HepG2 (cell line): Measurements from ENCODE around the gene COMMD4. TPM values are rescaled to one million over a fixed set of nuclear protein-coding genes. Genes with fewer than 3 reads are reported as not detected.

Experiments
- GZF1 ChIP-seq: sonication (generic); formaldehyde crosslinking; IDR thresholded peaks from 2 replicates; pipeline ENCODE4 v1.5.1; 2020; ENCODE audit warnings: mild to moderate bottlenecking, missing genetic modification reagents
- RARG ChIP-seq: sonication (generic); formaldehyde crosslinking; IDR thresholded peaks from 2 replicates; pipeline ENCODE4 v1.4.0; 2020; ENCODE audit warnings: low read depth, mild to moderate bottlenecking, missing genetic modification reagents
- SOX5 ChIP-seq: IDR thresholded peaks from 2 replicates; pipeline ENCODE4 v1.6.1; 2016; ENCODE audit warnings: borderline replicate concordance
- TRIM24 ChIP-seq: sonication (generic); formaldehyde crosslinking; IDR thresholded peaks from 2 replicates; pipeline ENCODE4 v1.8.0; 2022; ENCODE audit warnings: mild to moderate bottlenecking, missing genetic modification reagents
- ZFP90 ChIP-seq: sonication (generic); formaldehyde crosslinking; IDR thresholded peaks from 2 replicates; pipeline ENCODE4 v1.8.0; 2022; ENCODE audit warnings: missing genetic modification reagents, mild to moderate bottlenecking, inconsistent platforms, borderline replicate concordance
- ZHX1 ChIP-seq: sonication (generic); formaldehyde crosslinking; IDR thresholded peaks from 2 replicates; pipeline ENCODE4 v1.8.1; 2022; ENCODE audit warnings: low read depth, mild to moderate bottlenecking, missing genetic modification reagents
- ZNF350 ChIP-seq: sonication (generic); formaldehyde crosslinking; IDR thresholded peaks from 2 replicates; pipeline ENCODE4 v1.4.0; 2020; ENCODE audit warnings: mild to moderate bottlenecking, low read depth, missing genetic modification reagents, borderline replicate concordance
- ZNF446 ChIP-seq: sonication (generic); formaldehyde crosslinking; IDR thresholded peaks from 2 replicates; pipeline ENCODE4 v1.5.0; 2020; ENCODE audit warnings: mild to moderate bottlenecking, missing genetic modification reagents
- polyA plus RNA-seq, 8 experiments: library from polyadenylated mRNA; depleted of rRNA in 3 of 8; stranded (reverse) in 7 of 8; unstranded in 1 of 8; fragments of >200 nt; fragmentation: Illumina TruSeq in 4 of 8; extraction: Trizol in 4 of 8; gene quantifications; 2 replicates each; pipeline versions ENCODE4 v1.2.1 to v1.2.3, GENCODE V29; 2011 to 2016; ENCODE audit warnings: low read depth in 4 of 8, missing spikeins in 1 of 8, mixed read lengths in 1 of 8; ENCODE audit not compliant: insufficient read depth in 1 of 8
- total RNA-seq, 5 experiments: library from RNA; depleted of rRNA; stranded (reverse); fragments of >200 nt; fragmentation: Illumina TruSeq; extraction: Trizol; gene quantifications; 2 replicates each; pipeline ENCODE4 v1.2.3, GENCODE V29; 2016; ENCODE audit warnings: low read depth in 1 of 5
- TF ChIP-seq, protein P1 (sequence below): sonication (generic); formaldehyde crosslinking; IDR thresholded peaks from 2 replicates; pipeline ENCODE4 v1.5.1; 2020; ENCODE audit warnings: mild to moderate bottlenecking, missing genetic modification reagents, borderline replicate concordance

Gene COMMD4
- total and polyA plus RNA-seq, 2 of the 13 experiments (the other 11 are each of a cell fraction or from before 2014, with no cell fraction given), result 45.8 to 89.9 TPM

- TF ChIP-seq, protein P1, sequence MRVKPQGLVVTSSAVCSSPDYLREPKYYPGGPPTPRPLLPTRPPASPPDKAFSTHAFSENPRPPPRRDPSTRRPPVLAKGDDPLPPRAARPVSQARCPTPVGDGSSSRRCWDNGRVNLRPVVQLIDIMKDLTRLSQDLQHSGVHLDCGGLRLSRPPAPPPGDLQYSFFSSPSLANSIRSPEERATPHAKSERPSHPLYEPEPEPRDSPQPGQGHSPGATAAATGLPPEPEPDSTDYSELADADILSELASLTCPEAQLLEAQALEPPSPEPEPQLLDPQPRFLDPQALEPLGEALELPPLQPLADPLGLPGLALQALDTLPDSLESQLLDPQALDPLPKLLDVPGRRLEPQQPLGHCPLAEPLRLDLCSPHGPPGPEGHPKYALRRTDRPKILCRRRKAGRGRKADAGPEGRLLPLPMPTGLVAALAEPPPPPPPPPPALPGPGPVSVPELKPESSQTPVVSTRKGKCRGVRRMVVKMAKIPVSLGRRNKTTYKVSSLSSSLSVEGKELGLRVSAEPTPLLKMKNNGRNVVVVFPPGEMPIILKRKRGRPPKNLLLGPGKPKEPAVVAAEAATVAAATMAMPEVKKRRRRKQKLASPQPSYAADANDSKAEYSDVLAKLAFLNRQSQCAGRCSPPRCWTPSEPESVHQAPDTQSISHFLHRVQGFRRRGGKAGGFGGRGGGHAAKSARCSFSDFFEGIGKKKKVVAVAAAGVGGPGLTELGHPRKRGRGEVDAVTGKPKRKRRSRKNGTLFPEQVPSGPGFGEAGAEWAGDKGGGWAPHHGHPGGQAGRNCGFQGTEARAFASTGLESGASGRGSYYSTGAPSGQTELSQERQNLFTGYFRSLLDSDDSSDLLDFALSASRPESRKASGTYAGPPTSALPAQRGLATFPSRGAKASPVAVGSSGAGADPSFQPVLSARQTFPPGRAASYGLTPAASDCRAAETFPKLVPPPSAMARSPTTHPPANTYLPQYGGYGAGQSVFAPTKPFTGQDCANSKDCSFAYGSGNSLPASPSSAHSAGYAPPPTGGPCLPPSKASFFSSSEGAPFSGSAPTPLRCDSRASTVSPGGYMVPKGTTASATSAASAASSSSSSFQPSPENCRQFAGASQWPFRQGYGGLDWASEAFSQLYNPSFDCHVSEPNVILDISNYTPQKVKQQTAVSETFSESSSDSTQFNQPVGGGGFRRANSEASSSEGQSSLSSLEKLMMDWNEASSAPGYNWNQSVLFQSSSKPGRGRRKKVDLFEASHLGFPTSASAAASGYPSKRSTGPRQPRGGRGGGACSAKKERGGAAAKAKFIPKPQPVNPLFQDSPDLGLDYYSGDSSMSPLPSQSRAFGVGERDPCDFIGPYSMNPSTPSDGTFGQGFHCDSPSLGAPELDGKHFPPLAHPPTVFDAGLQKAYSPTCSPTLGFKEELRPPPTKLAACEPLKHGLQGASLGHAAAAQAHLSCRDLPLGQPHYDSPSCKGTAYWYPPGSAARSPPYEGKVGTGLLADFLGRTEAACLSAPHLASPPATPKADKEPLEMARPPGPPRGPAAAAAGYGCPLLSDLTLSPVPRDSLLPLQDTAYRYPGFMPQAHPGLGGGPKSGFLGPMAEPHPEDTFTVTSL (CRISPR knock-in tag), result no peak
- TF ChIP-seq GZF1 (CRISPR knock-in tag), result no peak
- no peak for TF ChIP-seq SOX5 (CRISPR knock-in tag)
- no peak for TF ChIP-seq TRIM24
- no peak for TF ChIP-seq ZHX1
- no peak for TF ChIP-seq ZNF446
- no peak for TF ChIP-seq ZFP90 (CRISPR knock-in tag)
- TF ChIP-seq ZNF350 (CRISPR knock-in tag), result no peak
- no peak for TF ChIP-seq RARG (CRISPR knock-in tag)
Observed at GRCh38 chr15:75321711-75322110, 14.2 kb upstream of the COMMD4 start (continued).
